Naive B cell (primary cell): ENCODE results near the gene IFT27. TPM values are rescaled to one million over a fixed set of nuclear protein-coding genes. Genes with fewer than 3 reads are reported as not detected.

Source experiments
- ATAC-seq, 2 donors: fragments of 150-1000 bp; cut with Tn5 transposase; 2 replicates each; pipeline ENCODE4 v1.10.0; 2021; ENCODE audit warnings: low read depth in 2 of 2, mild to moderate bottlenecking in 2 of 2, moderate library complexity in 2 of 2
- DNase-seq: peaks from one replicate; pipeline ENCODE4 v3.0.0; 2022
- H3K27ac Mint-ChIP-seq, 6 donors: one replicate each; pipeline ENCODE4 v1.8.0; 2020 to 2022; ENCODE audit warnings: mild to moderate bottlenecking in 6 of 6, mixed read lengths in 6 of 6, moderate library complexity in 5 of 6, inconsistent platforms in 2 of 6
- H3K27me3 Mint-ChIP-seq, 3 donors: one replicate each; pipeline ENCODE4 v1.8.0; 2021 to 2022; ENCODE audit warnings: mixed read lengths in 3 of 3, mild to moderate bottlenecking in 1 of 3
- H3K36me3 Mint-ChIP-seq, 2 donors: one replicate each; pipeline ENCODE4 v1.8.0; 2020 to 2022; ENCODE audit warnings: mixed read lengths in 2 of 2, inconsistent platforms in 1 of 2, mild to moderate bottlenecking in 1 of 2
- H3K4me1 Mint-ChIP-seq, 3 donors: one replicate each; pipeline ENCODE4 v1.8.0; 2020 to 2022; ENCODE audit warnings: mixed read lengths in 3 of 3, inconsistent platforms in 1 of 3, mild to moderate bottlenecking in 1 of 3, moderate library complexity in 1 of 3
- H3K4me3 Mint-ChIP-seq, 8 donors: one replicate each; pipeline ENCODE4 v1.8.0; 2020 to 2022; ENCODE audit warnings: mild to moderate bottlenecking in 8 of 8, mixed read lengths in 8 of 8, moderate library complexity in 8 of 8, inconsistent platforms in 2 of 8
- H3K9me3 Mint-ChIP-seq, 7 donors: one replicate each; pipeline ENCODE4 v1.8.0; 2020 to 2022; ENCODE audit warnings: mixed read lengths in 7 of 7, mild to moderate bottlenecking in 5 of 7, inconsistent platforms in 2 of 7, moderate library complexity in 1 of 7
- polyA plus RNA-seq, 6 donors: library from polyadenylated mRNA; unstranded; fragments of 300-500 nt; fragmentation: Illumina TruSeq; gene quantifications; one replicate each; pipeline ENCODE4 v1.2.3, GENCODE V29; 2021; ENCODE audit warnings: low read depth in 6 of 6

The IFT27 gene
- polyA plus RNA-seq, 6 donors from 2014 or later, result 7.2 to 15.9 (median 11.6) TPM

DNA sequence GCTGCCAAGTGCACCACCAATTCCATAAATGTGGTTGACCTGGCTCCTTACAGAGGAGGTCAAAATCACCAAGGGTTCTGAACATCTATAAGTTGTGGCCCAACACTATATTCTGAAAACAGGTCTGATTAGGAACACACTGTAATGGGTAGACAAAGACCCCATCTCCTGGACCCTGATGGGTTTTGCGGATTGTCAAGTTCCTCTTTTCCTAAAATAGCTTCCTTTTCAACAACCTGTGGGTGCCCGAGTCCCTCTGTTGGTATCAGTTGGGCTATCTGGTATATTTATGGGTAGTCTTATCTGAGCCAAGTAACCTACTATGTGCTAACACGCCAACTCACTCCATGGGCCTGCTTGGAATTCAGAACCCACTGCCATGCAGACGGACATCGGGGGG, 62.5 kb downstream of the IFT27 start:
- DNase-seq, result no peak
- no peak for ATAC-seq
- Mint-ChIP-seq H3K9me3 (no peaks in the 10 kb centered on the region), H3K27me3 (peaks cover 18 to 64% (median 44%) of the 10 kb centered on the region in 3 donors), H3K27ac (peak overlapping the region in 1 of 6 donors; percentile 1), H3K4me1 (peaks cover 0 to 5% (median 0%) of the 10 kb centered on the region in 3 donors), H3K4me3 (no peak overlapping the region), H3K36me3 (no peaks in the 10 kb centered on the region)

Other genes with a start within 250 kb of the IFT27 start
- 100 to 1,000 TPM; 142 to 185 (median 168) TPM for gene EIF3D, start 247.0 kb downstream of the IFT27 start, polyA plus RNA-seq
- not detected for gene CACNG2, start 72.4 kb downstream of the IFT27 start, polyA plus RNA-seq
- 1 to 10 TPM in 2 of 6 donors, under 1 TPM in 1, not detected in 3; 0.73 to 1.5 (median 1.3) TPM for gene PVALB, start 40.9 kb upstream of the IFT27 start, polyA plus RNA-seq
- 100 to 1,000 TPM in 1 of 6 donors, 10 to 100 TPM in 5; 62.7 to 103 (median 95.9) TPM for gene NCF4, start 84.9 kb upstream of the IFT27 start, polyA plus RNA-seq
- gene CSF2RB, start 137.5 kb upstream of the IFT27 start, polyA plus RNA-seq, result 1 to 10 TPM in 5 of 6 donors, not detected in 1; 3.5 to 9.1 (median 6.7) TPM
- gene TST, start 243.3 kb upstream of the IFT27 start, polyA plus RNA-seq, result 1 to 10 TPM in 1 of 6 donors, under 1 TPM in 3, not detected in 2; 0.65 to 3.3 (median 0.89) TPM
- gene MPST, start 243.6 kb upstream of the IFT27 start, polyA plus RNA-seq, result 10 to 100 TPM; 12.0 to 16.5 (median 12.8) TPM